GM23338 (cell line): ENCODE results near the gene GGTLC2.

Source experiments
- CTCF ChIP-seq, 2 experiments: fragments of 200-600 bp in 1 of 2; sonication (generic) in 1 of 2; conservative IDR thresholded peaks; 2 replicates each; pipeline versions ENCODE4 v1.5.1 to v1.6.1; 2016 to 2017; ENCODE audit warnings: antibody characterized with exemption in 2 of 2, low read depth in 2 of 2, mild to moderate bottlenecking in 2 of 2, moderate library complexity in 1 of 2
- ETS1 ChIP-seq: IDR thresholded peaks from 2 replicates; pipeline ENCODE4 v1.6.1; 2016; ENCODE audit warnings: antibody characterized with exemption
- EZH2 ChIP-seq: fragments of 200-600 bp; sonication (generic); IDR thresholded peaks from one replicate; pipeline ENCODE4 v1.8.0; 2017; ENCODE audit warnings: antibody characterized with exemption, mild to moderate bottlenecking, low read depth; ENCODE audit not compliant: unreplicated experiment
- EZH2phosphoT487 ChIP-seq: fragments of 200-600 bp; sonication (generic); IDR thresholded peaks from one replicate; pipeline ENCODE4 v1.8.1; 2018; ENCODE audit warnings: antibody characterized with exemption; ENCODE audit not compliant: unreplicated experiment
- POLR2AphosphoS5 ChIP-seq: IDR thresholded peaks from 2 replicates; pipeline ENCODE4 v1.6.1; 2016; ENCODE audit warnings: antibody characterized with exemption, low read depth
- REST ChIP-seq: IDR thresholded peaks from one replicate; pipeline ENCODE4 v1.6.1; 2018; ENCODE audit warnings: antibody characterized with exemption; ENCODE audit not compliant: unreplicated experiment

- TF ChIP-seq CTCF (conservative IDR thresholded peaks at IDR 0.05; ENCODE audit: low read depth in 2 of 2) (no peak), EZH2 (no peak), EZH2phosphoT487 (no peak), POLR2AphosphoS5 (no peak), REST (no peak), ETS1 (no peak)
Observed at GRCh38 chr22:22600531-22601261, 43.7 kb upstream of the GGTLC2 start.
